Hepatocyte (in vitro differentiated cells): Measurements from ENCODE around the gene PRR19.

Experiments used
- EZH2 ChIP-seq: fragments of 200-600 bp; sonication (generic); IDR thresholded peaks from 2 replicates; pipeline ENCODE4 v1.6.1; 2016; ENCODE audit warnings: antibody characterized with exemption, mild to moderate bottlenecking, borderline replicate concordance
- TF ChIP-seq, protein P1 (sequence below): fragments of 200-600 bp; sonication (generic); IDR thresholded peaks from 2 replicates; pipeline ENCODE4 v1.5.1; 2016; ENCODE audit warnings: antibody characterized with exemption, mild to moderate bottlenecking; ENCODE audit not compliant: poor library complexity

- TF ChIP-seq, protein P1, sequence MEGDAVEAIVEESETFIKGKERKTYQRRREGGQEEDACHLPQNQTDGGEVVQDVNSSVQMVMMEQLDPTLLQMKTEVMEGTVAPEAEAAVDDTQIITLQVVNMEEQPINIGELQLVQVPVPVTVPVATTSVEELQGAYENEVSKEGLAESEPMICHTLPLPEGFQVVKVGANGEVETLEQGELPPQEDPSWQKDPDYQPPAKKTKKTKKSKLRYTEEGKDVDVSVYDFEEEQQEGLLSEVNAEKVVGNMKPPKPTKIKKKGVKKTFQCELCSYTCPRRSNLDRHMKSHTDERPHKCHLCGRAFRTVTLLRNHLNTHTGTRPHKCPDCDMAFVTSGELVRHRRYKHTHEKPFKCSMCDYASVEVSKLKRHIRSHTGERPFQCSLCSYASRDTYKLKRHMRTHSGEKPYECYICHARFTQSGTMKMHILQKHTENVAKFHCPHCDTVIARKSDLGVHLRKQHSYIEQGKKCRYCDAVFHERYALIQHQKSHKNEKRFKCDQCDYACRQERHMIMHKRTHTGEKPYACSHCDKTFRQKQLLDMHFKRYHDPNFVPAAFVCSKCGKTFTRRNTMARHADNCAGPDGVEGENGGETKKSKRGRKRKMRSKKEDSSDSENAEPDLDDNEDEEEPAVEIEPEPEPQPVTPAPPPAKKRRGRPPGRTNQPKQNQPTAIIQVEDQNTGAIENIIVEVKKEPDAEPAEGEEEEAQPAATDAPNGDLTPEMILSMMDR: no peak
- no peak for TF ChIP-seq EZH2
Observed at GRCh38 chr19:42285988-42286348, 16.0 kb upstream of the PRR19 start.
